HEK293 (cell line): ENCODE results near the gene IRF2.

Source experiments
- CTCF ChIA-PET: fragments of 350-600 bp; formaldehyde crosslinking; extraction: SDS; loops from one replicate; lab custom pipeline; 2021; ENCODE audit warnings: antibody characterized with exemption; lab: Yijun Ruan, JAX
- POLR2A ChIA-PET: fragments of 300-600 bp; formaldehyde crosslinking; extraction: SDS; loops from one replicate; lab custom pipeline; 2020; ENCODE audit warnings: antibody characterized with exemption, inconsistent platforms; lab: Yijun Ruan, JAX
- H3K27ac ChIP-seq: fragments of 200-500 bp; sonication (Bioruptor generic); 2 replicates; pipeline ENCODE4 v1.5.1; 2014; ENCODE audit warnings: low read depth, low read length, control low read depth, inconsistent platforms; ENCODE audit errors: extremely low read depth
- H3K36me3 ChIP-seq, 2 experiments: fragments of 200-500 bp in 1 of 2; sonication (Bioruptor generic) in 1 of 2; 1 replicate in 1 of 2; 2 replicates in 1 of 2; pipeline ENCODE4 v1.5.1; 2014 to 2017; ENCODE audit warnings: inconsistent platforms in 2 of 2, low read length in 2 of 2; ENCODE audit not compliant: control insufficient read depth in 2 of 2, insufficient read depth in 1 of 2
- H3K4me1 ChIP-seq: fragments of 200-500 bp; sonication (Bioruptor generic); 2 replicates; pipeline ENCODE4 v1.5.1; 2014; ENCODE audit warnings: mild to moderate bottlenecking, low read length, inconsistent platforms; ENCODE audit not compliant: control insufficient read depth, insufficient read depth
- H3K4me3 ChIP-seq: 2 replicates; pipeline ENCODE4 v1.5.1; 2011; ENCODE audit warnings: low read depth, mild to moderate bottlenecking, control low read depth, low read length, moderate library complexity
- H3K9me3 ChIP-seq: fragments of 200-500 bp; sonication (Bioruptor generic); 2 replicates; pipeline ENCODE4 v1.5.1; 2014; ENCODE audit warnings: low read depth, low read length, inconsistent platforms; ENCODE audit not compliant: control insufficient read depth, insufficient read depth
- PRDM10 ChIP-seq: fragments of 450-650 bp; formaldehyde crosslinking; IDR thresholded peaks from 2 replicates; pipeline ENCODE4 v1.5.1; 2016; ENCODE audit warnings: missing biosample characterization, missing genetic modification characterization
- RBAK ChIP-seq: fragments of 450-650 bp; formaldehyde crosslinking; IDR thresholded peaks from 2 replicates; pipeline ENCODE4 v1.5.1; 2016; ENCODE audit warnings: missing biosample characterization, missing genetic modification characterization
- TCF7L2 ChIP-seq: IDR thresholded peaks from 2 replicates; pipeline ENCODE4 v1.6.1; 2011; ENCODE audit warnings: low read depth, mild to moderate bottlenecking, inconsistent platforms, low read length, moderate library complexity, borderline replicate concordance
- ZBTB11 ChIP-seq: fragments of 450-650 bp; formaldehyde crosslinking; conservative IDR thresholded peaks from 2 replicates; pipeline ENCODE4 v1.5.1; 2016; ENCODE audit warnings: low read depth, missing biosample characterization, missing genetic modification characterization
- ZBTB8A ChIP-seq: fragments of 450-650 bp; formaldehyde crosslinking; IDR thresholded peaks from 2 replicates; pipeline ENCODE4 v1.5.1; 2016; ENCODE audit warnings: missing biosample characterization, missing genetic modification characterization
- ZEB2 ChIP-seq: fragments of 450-650 bp; formaldehyde crosslinking; IDR thresholded peaks from 2 replicates; pipeline ENCODE4 v1.5.1; 2016; ENCODE audit warnings: missing biosample characterization, missing genetic modification characterization
- ZNF121 ChIP-seq: fragments of 450-650 bp; formaldehyde crosslinking; IDR thresholded peaks from 2 replicates; pipeline ENCODE4 v1.5.1; 2016; ENCODE audit warnings: missing biosample characterization, missing genetic modification characterization
- ZNF133 ChIP-seq: fragments of 450-650 bp; formaldehyde crosslinking; IDR thresholded peaks from 2 replicates; pipeline ENCODE4 v1.5.1; 2016; ENCODE audit warnings: missing biosample characterization, missing genetic modification characterization
- ZNF157 ChIP-seq: fragments of 450-650 bp; formaldehyde crosslinking; IDR thresholded peaks from 2 replicates; pipeline ENCODE4 v1.5.1; 2016; ENCODE audit warnings: missing biosample characterization, missing genetic modification characterization
- ZNF174 ChIP-seq: fragments of 450-650 bp; formaldehyde crosslinking; IDR thresholded peaks from 2 replicates; pipeline ENCODE4 v1.5.0; 2017; ENCODE audit warnings: missing biosample characterization, mild to moderate bottlenecking, missing genetic modification characterization
- ZNF18 ChIP-seq: fragments of 450-650 bp; formaldehyde crosslinking; IDR thresholded peaks from 2 replicates; pipeline ENCODE4 v1.5.1; 2016; ENCODE audit warnings: missing biosample characterization, missing genetic modification characterization
- ZNF19 ChIP-seq: fragments of 450-650 bp; formaldehyde crosslinking; IDR thresholded peaks from 2 replicates; pipeline ENCODE4; 2016; ENCODE audit warnings: missing biosample characterization, missing genetic modification characterization, low read depth
- ZNF223 ChIP-seq: fragments of 450-650 bp; formaldehyde crosslinking; IDR thresholded peaks from 2 replicates; pipeline ENCODE4 v1.5.1; 2016; ENCODE audit warnings: missing biosample characterization, missing genetic modification characterization
- ZNF24 ChIP-seq: fragments of 450-650 bp; formaldehyde crosslinking; IDR thresholded peaks from 2 replicates; pipeline ENCODE4 v1.5.1; 2016; ENCODE audit warnings: missing biosample characterization, missing genetic modification characterization
- ZNF658 ChIP-seq: fragments of 450-650 bp; formaldehyde crosslinking; IDR thresholded peaks from 2 replicates; pipeline ENCODE4; 2016; ENCODE audit warnings: missing biosample characterization, missing genetic modification characterization
- ZNF843 ChIP-seq: fragments of 450-650 bp; formaldehyde crosslinking; IDR thresholded peaks from 2 replicates; pipeline ENCODE4 v1.5.1; 2016; ENCODE audit warnings: missing biosample characterization, missing genetic modification characterization
- ZSCAN16 ChIP-seq: fragments of 450-650 bp; formaldehyde crosslinking; IDR thresholded peaks from 2 replicates; pipeline ENCODE4 v1.5.1; 2016; ENCODE audit warnings: missing biosample characterization, missing genetic modification characterization
- ZXDB ChIP-seq: fragments of 450-650 bp; formaldehyde crosslinking; IDR thresholded peaks from 2 replicates; pipeline ENCODE4 v1.5.1; 2016; ENCODE audit warnings: missing biosample characterization, missing genetic modification characterization

The IRF2 gene

DNA sequence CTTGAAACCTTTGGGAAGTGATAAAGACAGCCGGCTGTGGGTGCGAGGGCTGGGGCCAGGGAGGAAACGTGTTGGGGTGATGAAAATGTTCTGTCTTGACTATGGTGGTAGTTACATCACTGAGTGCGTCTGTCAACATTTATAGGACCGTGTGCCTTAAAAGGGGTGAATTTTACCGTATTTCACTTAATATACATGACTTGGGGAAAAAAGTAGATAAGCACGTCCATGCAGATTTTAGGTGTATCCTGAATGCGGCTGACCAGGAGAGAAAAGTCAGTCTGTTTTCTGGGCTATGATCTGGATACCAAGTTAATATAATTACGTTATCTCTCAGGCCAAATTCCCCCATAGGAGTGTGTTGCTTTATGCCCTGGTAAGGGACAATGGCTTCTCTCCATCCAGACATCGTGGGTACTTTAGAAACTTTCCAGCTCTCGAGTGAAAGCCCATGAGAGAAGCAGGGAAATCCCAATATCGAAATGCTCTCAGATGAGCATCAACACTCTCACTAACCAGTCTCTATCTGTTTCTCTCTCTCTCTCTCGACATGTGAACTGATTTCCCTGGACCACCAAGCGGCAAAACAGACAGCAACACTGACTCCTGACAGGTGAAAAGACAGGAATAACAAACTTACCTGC, 71.5 kb downstream of the IRF2 start:
- H3K36me3 ChIP-seq, result peaks cover 0 to 32% of the 10 kb centered on the region in 2 experiments; a peak in 1 of 3 replicates
- no peak overlapping the region for H3K4me3 ChIP-seq
- ChIA-PET CTCF (no interaction called here), POLR2A (no interaction called here)
- H3K27ac ChIP-seq, result no peak overlapping the region
- H3K4me1 ChIP-seq, result no peaks in the 10 kb centered on the region
- H3K9me3 ChIP-seq, result no peaks in the 10 kb centered on the region
- TF ChIP-seq RBAK (tag by site-specific recombination) (no peak), ZEB2 (no peak), TCF7L2 (no peak), ZBTB8A (tag by site-specific recombination) (no peak), ZNF157 (tag by site-specific recombination) (no peak), ZNF223 (no peak), ZNF174 (tag by site-specific recombination) (no peak), ZNF18 (tag by site-specific recombination) (no peak), ZNF24 (tag by site-specific recombination) (no peak), ZSCAN16 (tag by site-specific recombination) (no peak), ZNF121 (tag by site-specific recombination) (no peak), ZXDB (tag by site-specific recombination) (no peak), ZNF658 (tag by site-specific recombination) (no peak), ZNF843 (no peak), ZBTB11 (tag by site-specific recombination) (no peak), PRDM10 (no peak), ZNF133 (no peak)

GRCh38 chr4:184402239-184402638, 72.1 kb downstream of the IRF2 start:
- H3K36me3 ChIP-seq, result peaks cover 0 to 33% of the 10 kb centered on the region in 2 experiments; a peak in 1 of 3 replicates
- ChIA-PET CTCF (no interaction called here), POLR2A (no interaction called here)
- no peaks in the 10 kb centered on the region for H3K4me1 ChIP-seq
- no peak overlapping the region for H3K4me3 ChIP-seq
- no peaks in the 10 kb centered on the region for H3K9me3 ChIP-seq
- no peak overlapping the region for H3K27ac ChIP-seq
- no peak for TF ChIP-seq ZNF19 (tag by site-specific recombination)
- TF ChIP-seq, all 188 proteins: peak for 0
